IPS-18c (cell line): ENCODE measurements around the gene SYT15B.
"Not testable (repeated sequence)": the region's sequence is repeated elsewhere in the genome, so short reads cannot be mapped to it uniquely, and the experiment has no call there.

Source experiments
- H3K4me3 ChIP-seq: 2 replicates; pipeline ENCODE4 v1.7.0; 2013; ENCODE audit warnings: low read depth, mild to moderate bottlenecking, low read length, moderate library complexity; ENCODE audit not compliant: insufficient read depth
- H3K9me3 ChIP-seq: one replicate; pipeline ENCODE4 v1.6.1; 2013; ENCODE audit warnings: mild to moderate bottlenecking, low read length, moderate library complexity; ENCODE audit not compliant: control insufficient read depth, insufficient read depth

The SYT15B gene

GRCh38 chr10:47763554-47764175 is at the start of gene SYT15B:
TSS of gene SYT15B (minus strand) at chr10:47763592. CDS start at chr10:47762640, 952 bp downstream.
- H3K4me3 ChIP-seq, H3K9me3 ChIP-seq: not testable (repeated sequence)

GRCh38 chr10:47779590-47779989 is 16.2 kb upstream of the SYT15B start:
- not testable (repeated sequence) for H3K9me3 ChIP-seq, H3K4me3 ChIP-seq

- H3K9me3 ChIP-seq, H3K4me3 ChIP-seq: not testable (repeated sequence)
Observed at GRCh38 chr10:47775361-47776231, 12.2 kb upstream of the SYT15B start.

DNA sequence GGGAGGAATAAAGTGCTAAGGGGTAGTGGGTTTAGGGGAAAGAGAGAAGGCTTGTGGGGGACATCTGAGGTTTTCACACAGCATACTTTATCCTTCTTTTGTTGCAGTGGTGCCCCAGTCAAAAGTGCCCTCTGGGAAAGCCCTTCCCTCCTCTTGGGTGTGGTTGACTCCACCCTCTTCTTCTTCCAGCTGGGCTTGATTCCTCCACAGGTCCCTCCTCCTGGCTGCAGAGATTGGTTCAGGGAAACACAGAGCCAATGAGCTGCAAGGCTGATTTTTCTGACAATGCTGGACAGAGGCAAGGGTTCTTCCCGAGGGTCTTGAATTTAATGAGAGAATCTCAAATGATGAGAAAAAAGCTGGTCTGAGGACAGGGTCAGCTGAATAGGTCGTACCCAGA is 7.4 kb upstream of the SYT15B start:
- not testable (repeated sequence) for H3K4me3 ChIP-seq, H3K9me3 ChIP-seq

DNA sequence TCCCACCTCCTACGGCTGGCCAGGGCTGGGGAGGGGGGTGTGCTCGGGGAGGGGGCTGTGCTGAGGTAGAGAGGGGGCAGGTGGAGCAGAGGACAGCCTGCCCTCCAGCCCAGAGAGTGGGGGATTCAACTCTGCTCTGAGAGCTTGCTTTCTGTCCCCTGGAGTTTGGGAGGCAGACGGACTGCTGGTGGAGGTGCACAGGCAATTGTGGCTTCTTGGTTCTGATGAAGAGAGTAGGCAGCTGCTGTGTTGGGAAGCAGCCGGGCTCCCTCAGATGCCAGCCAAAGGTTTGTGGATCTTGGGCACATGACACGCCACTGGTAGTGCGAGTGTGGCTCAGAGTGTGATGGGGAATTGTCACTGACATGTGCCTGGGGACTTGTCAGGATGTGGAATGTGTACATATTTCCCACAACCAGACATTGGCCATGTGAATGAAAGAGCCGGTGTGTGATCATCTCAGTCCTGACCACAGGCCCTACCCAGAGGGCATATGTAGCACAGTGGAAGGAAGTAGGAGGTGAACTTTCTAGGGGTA is 5.3 kb upstream of the SYT15B start:
- H3K4me3 ChIP-seq, H3K9me3 ChIP-seq: not testable (repeated sequence)

GRCh38 chr10:47768085-47768484 is 4.7 kb upstream of the SYT15B start:
- not testable (repeated sequence) for H3K4me3 ChIP-seq, H3K9me3 ChIP-seq

DNA sequence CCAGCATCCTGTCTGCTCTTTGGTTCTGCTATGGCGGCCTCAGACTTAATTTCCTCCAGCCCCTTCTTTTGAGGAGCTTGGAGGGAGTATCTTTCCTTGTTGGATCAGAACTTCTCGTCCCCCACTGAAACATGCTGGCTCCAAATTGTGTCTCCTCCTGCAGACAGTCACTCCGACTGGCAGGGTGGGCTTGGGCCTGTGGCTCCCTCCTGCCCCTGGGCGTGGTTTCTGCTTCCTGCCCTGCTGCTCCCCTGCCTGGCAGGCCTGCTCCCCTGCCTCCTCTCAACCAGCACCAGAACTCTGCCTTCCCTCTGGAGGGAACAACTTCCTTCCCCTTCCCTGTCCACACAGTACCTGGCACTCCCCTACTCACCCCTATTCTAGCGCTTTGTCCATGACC is 3.8 kb upstream of the SYT15B start:
- not testable (repeated sequence) for H3K4me3 ChIP-seq, H3K9me3 ChIP-seq

DNA sequence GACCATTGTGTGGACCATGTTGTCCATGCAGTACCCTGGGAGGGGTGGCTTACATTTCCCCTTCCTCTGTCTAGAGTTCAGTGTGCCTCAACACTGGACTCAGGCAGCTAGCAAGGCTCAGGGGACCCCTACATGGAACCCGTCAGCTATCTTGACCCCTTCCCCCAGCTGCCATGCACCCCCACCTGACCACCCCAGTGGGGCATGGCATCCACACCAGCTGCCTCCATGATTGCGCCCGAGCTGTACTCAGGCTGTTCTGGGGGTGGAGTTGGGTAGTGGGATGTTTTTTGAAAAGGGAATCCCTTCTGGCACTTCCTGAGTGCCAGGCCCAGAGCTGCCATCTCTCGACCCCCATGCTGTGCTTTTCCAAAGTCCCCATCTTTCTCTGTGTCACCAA is 1.8 kb upstream of the SYT15B start:
- not testable (repeated sequence) for H3K4me3 ChIP-seq, H3K9me3 ChIP-seq

- not testable (repeated sequence) for H3K9me3 ChIP-seq, H3K4me3 ChIP-seq
Observed at GRCh38 chr10:47762674-47763553, 478 bp downstream of the SYT15B start.

DNA sequence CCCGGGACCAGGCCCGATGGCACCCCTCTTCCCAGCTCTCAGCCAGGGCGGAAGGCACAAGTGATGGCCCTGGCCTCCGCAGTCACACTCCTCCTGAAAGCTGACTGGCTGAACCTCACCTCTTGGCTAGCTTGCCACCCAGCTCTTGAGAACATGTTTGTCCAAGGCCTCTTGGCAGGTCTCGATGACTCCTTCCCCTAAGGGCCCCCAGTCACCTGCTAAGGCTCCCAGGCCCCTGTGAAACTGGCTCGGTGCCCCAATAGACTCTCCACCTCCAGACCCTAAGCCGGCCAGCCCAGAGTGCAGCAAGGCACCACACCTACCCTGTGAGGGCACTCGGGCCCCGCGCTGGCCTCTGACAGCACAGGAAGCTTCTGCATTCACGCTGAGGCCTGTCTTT is 4.5 kb downstream of the SYT15B start:
- H3K4me3 ChIP-seq, H3K9me3 ChIP-seq: not testable (repeated sequence)

DNA sequence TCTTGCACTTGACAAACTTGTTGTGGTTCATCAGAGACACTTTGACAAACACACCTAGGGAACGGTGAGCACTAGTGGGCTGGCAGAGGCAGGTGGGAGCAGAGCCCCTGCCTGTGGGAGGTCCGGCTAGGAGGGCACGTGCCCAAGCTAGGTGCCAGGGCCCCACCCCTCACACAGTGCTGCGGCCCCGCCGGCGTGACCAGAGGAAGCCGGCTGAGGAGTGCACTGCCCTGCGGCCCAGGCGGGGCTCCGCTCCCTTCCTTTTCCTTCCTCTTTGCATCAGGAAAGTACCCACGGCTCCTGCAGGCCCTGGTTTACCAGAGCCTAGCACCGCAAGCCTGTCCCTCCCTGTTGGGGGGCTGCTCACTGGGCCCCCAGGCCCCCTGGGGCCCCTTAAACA is 7.2 kb downstream of the SYT15B start:
- H3K9me3 ChIP-seq, H3K4me3 ChIP-seq: not testable (repeated sequence)

GRCh38 chr10:47753871-47754270 is 9.5 kb downstream of the SYT15B start:
- H3K9me3 ChIP-seq, H3K4me3 ChIP-seq: not testable (repeated sequence)

DNA sequence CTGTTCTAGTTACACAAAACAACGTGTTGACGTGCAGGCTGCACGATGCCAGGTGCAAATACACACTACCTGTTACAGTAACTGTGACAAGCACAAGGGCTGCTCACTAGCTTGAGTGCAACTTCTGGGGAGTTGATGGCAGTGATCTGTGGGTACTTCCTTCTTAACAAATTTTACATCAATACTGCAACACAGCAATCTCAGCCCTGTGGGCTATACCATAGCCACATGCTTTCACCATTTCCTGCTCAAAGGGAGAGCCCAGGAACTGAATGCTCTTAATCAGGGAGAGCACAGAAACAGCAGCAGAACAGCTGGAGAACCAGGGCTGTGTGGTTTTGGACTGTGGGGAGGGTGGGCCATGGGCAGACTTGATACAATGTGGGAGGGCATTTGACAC is 10.2 kb downstream of the SYT15B start:
- not testable (repeated sequence) for H3K9me3 ChIP-seq

DNA sequence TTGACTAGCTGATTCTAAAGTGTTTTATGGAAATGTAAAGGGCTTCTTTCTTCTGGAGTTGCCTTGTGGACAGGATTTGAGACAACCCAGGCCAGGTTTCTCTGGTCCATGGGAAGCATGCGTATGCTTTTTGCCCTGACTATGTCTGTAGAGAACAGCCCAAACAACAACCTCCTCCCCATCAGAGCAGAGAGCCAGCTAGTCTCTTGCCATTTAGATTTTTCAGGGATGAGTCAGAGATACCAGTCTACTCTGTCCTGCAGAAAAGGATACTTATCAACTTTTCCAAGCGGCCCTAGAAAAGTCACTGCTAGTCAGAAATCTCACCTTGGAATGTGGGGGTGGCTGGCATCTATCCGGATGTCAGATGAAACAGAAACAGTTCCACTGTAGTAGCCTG is 11.6 kb downstream of the SYT15B start:
- H3K4me3 ChIP-seq, H3K9me3 ChIP-seq: not testable (repeated sequence)

More for the DNA sequence above, 10.2 kb downstream of the SYT15B start:
- H3K4me3 ChIP-seq = not testable (repeated sequence)

GRCh38 chr10:47750360-47750759 is 13.0 kb downstream of the SYT15B start:
- H3K4me3 ChIP-seq, H3K9me3 ChIP-seq: not testable (repeated sequence)

DNA sequence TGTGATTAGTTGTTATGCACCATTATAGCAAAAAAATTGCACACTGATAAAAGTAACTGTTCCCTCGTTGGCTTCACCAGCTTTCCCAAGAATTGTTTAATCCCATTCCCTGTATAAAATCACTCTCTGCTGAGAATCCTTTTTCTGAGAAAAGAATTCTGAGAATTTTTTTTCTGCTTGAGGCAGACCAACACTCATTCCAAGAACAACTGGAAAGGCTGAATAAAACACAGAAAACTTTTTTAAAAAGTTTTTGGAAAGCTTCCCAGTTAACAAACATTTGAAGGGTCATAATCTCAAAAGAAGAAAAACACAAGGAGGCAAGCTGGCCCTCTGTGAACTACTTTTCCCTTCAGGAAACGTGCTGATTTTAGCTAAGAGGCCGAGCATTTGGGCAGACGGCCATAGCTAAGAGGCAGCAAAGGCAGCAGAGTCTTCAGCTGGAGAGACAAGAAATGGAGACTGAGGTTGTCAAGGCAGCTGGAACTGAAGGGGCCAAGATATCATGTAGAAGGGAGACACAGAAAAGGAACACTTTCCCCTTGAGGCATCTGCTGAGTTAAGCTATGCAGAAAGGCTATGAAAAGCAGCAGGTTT is 16.5 kb downstream of the SYT15B start:
- H3K4me3 ChIP-seq, H3K9me3 ChIP-seq: not testable (repeated sequence)

DNA sequence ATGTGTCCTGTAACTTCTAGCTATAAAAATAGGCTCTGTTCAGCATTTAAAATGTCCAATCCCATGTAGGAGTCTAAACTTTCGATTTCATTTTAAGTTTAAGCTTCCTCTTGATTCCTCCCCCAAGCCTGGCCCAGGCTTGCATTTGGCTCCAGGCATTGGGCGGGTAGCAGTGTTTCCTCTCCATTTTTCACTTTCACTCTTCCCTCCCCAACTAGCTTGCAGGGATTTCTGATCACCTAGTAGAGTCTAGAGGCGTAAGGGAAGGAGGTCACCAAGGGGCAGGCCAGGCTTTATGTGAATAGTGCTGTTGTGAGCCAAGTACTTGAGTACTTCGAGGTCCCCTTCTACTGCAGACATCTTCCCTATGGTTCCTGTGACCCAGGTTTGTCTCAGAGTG is 18.5 kb downstream of the SYT15B start:
- H3K4me3 ChIP-seq, H3K9me3 ChIP-seq: not testable (repeated sequence)
